Effector memory CD4-positive, alpha-beta T cell (primary cell): Measurements from ENCODE around the gene NOCT.

ENCODE experiments used
- DNase-seq, 3 donors: peaks; one replicate each; pipeline ENCODE4 v3.0.0-alpha.2; 2020
- H3K27ac ChIP-seq: 2 replicates; pipeline ENCODE4 v1.7.0; 2013; ENCODE audit warnings: mild to moderate bottlenecking, low read length, moderate library complexity; ENCODE audit not compliant: insufficient read depth, poor library complexity, severe bottlenecking
- H3K27me3 ChIP-seq: replicated peaks from 2 replicates; pipeline ENCODE4 v1.7.0; 2013; ENCODE audit warnings: mild to moderate bottlenecking, low read length; ENCODE audit not compliant: insufficient read depth, control insufficient read depth, poor library complexity, severe bottlenecking
- H3K36me3 ChIP-seq: 2 replicates; pipeline ENCODE4 v1.7.0; 2013; ENCODE audit warnings: mild to moderate bottlenecking, low read length, moderate library complexity; ENCODE audit not compliant: control insufficient read depth, insufficient read depth
- H3K4me1 ChIP-seq: 2 replicates; pipeline ENCODE4 v1.7.0; 2013; ENCODE audit warnings: low read length, mild to moderate bottlenecking; ENCODE audit not compliant: control insufficient read depth, insufficient read depth, poor library complexity, severe bottlenecking
- H3K4me3 ChIP-seq: 2 replicates; pipeline ENCODE4 v1.7.0; 2013; ENCODE audit warnings: low read length, low read depth, mild to moderate bottlenecking; ENCODE audit not compliant: insufficient read depth, poor library complexity, severe bottlenecking
- H3K9me3 ChIP-seq: 2 replicates; pipeline ENCODE4 v1.7.0; 2013; ENCODE audit warnings: mild to moderate bottlenecking, low read length, moderate library complexity; ENCODE audit not compliant: control insufficient read depth
- total RNA-seq, 3 donors: gene quantifications; one replicate each; lab custom pipeline; 2026; lab: John Stamatoyannopoulos, UW

Gene NOCT
- 22.3 to 80.1 (median 23.3) reads per million in 3 donors for total RNA-seq

GRCh38 chr4:139015269-139015947, at the start of gene NOCT:
NOCT (plus strand) TSS chr4:139015781; CDS start chr4:139015982, 201 bp downstream.
- no peaks in the 10 kb centered on the region for H3K27me3 ChIP-seq
- H3K4me3 ChIP-seq, result peak within 1 kb of the TSS; percentile 69
- H3K36me3 ChIP-seq, result no peaks in the 10 kb centered on the region
- H3K4me1 ChIP-seq, result peaks cover 7% of the 10 kb centered on the region
- H3K9me3 ChIP-seq, result no peaks in the 10 kb centered on the region
- H3K27ac ChIP-seq, result peak within 1 kb of the TSS; percentile 91
- DNase-seq, result peak; percentile 89 to 92 (median 91)

- DNase-seq, result no peak
- no peaks in the 10 kb centered on the region for H3K27me3 ChIP-seq
- H3K9me3 ChIP-seq, result no peaks in the 10 kb centered on the region
- no peak overlapping the region for H3K4me3 ChIP-seq
- no peaks in the 10 kb centered on the region for H3K36me3 ChIP-seq
- no peaks in the 10 kb centered on the region for H3K4me1 ChIP-seq
- H3K27ac ChIP-seq, result no peak overlapping the region
Observed at GRCh38 chr4:138967313-138967712, 48.3 kb upstream of the NOCT start.

- no peak for DNase-seq
- H3K27me3 ChIP-seq, result no peaks in the 10 kb centered on the region
- H3K36me3 ChIP-seq, result no peaks in the 10 kb centered on the region
- H3K27ac ChIP-seq, result no peak overlapping the region
- H3K9me3 ChIP-seq, result no peaks in the 10 kb centered on the region
- no peaks in the 10 kb centered on the region for H3K4me1 ChIP-seq
- no peak overlapping the region for H3K4me3 ChIP-seq
Observed at GRCh38 chr4:138972956-138973801, 42.4 kb upstream of the NOCT start.

- no peaks in the 10 kb centered on the region for H3K27me3 ChIP-seq
- H3K4me3 ChIP-seq, result no peak overlapping the region
- H3K9me3 ChIP-seq, result no peaks in the 10 kb centered on the region
- no peaks in the 10 kb centered on the region for H3K4me1 ChIP-seq
- no peak overlapping the region for H3K27ac ChIP-seq
- DNase-seq, result no peak
- no peaks in the 10 kb centered on the region for H3K36me3 ChIP-seq
Observed at GRCh38 chr4:138975225-138975624, 40.4 kb upstream of the NOCT start.

- no peak overlapping the region for H3K4me3 ChIP-seq
- no peaks in the 10 kb centered on the region for H3K4me1 ChIP-seq
- H3K9me3 ChIP-seq, result no peaks in the 10 kb centered on the region
- no peaks in the 10 kb centered on the region for H3K36me3 ChIP-seq
- DNase-seq, result no peak
- H3K27me3 ChIP-seq, result no peaks in the 10 kb centered on the region
- H3K27ac ChIP-seq, result no peak overlapping the region
Observed at GRCh38 chr4:138976526-138976925, 39.1 kb upstream of the NOCT start.

GRCh38 chr4:138977524-138977923, 38.1 kb upstream of the NOCT start:
- Histone ChIP-seq H3K4me1 (no peaks in the 10 kb centered on the region), H3K27me3 (no peaks in the 10 kb centered on the region), H3K9me3 (no peaks in the 10 kb centered on the region), H3K27ac (no peak overlapping the region), H3K36me3 (no peaks in the 10 kb centered on the region), H3K4me3 (no peak overlapping the region)
- DNase-seq, result no peak

- no peak overlapping the region for H3K27ac ChIP-seq
- H3K36me3 ChIP-seq, result no peaks in the 10 kb centered on the region
- no peaks in the 10 kb centered on the region for H3K9me3 ChIP-seq
- no peak overlapping the region for H3K4me3 ChIP-seq
- H3K27me3 ChIP-seq, result no peaks in the 10 kb centered on the region
- H3K4me1 ChIP-seq, result no peaks in the 10 kb centered on the region
- DNase-seq, result no peak
Observed at GRCh38 chr4:138978028-138978585, 37.5 kb upstream of the NOCT start.

- Histone ChIP-seq H3K36me3 (no peaks in the 10 kb centered on the region), H3K4me3 (no peak overlapping the region), H3K27ac (no peak overlapping the region), H3K27me3 (no peaks in the 10 kb centered on the region), H3K9me3 (no peaks in the 10 kb centered on the region), H3K4me1 (no peaks in the 10 kb centered on the region)
- no peak for DNase-seq
Observed at GRCh38 chr4:138978600-138978999, 37.0 kb upstream of the NOCT start.

- H3K4me1 ChIP-seq, result no peaks in the 10 kb centered on the region
- no peaks in the 10 kb centered on the region for H3K27me3 ChIP-seq
- no peak for DNase-seq
- H3K27ac ChIP-seq, result no peak overlapping the region
- no peaks in the 10 kb centered on the region for H3K36me3 ChIP-seq
- H3K4me3 ChIP-seq, result no peak overlapping the region
- no peaks in the 10 kb centered on the region for H3K9me3 ChIP-seq
Observed at GRCh38 chr4:138979742-138980141, 35.8 kb upstream of the NOCT start.

- DNase-seq, result no peak
- H3K27ac ChIP-seq, result no peak overlapping the region
- H3K27me3 ChIP-seq, result no peaks in the 10 kb centered on the region
- H3K4me3 ChIP-seq, result no peak overlapping the region
- H3K4me1 ChIP-seq, result no peaks in the 10 kb centered on the region
- H3K9me3 ChIP-seq, result no peaks in the 10 kb centered on the region
- no peaks in the 10 kb centered on the region for H3K36me3 ChIP-seq
Observed at GRCh38 chr4:138981930-138982390, 33.6 kb upstream of the NOCT start.
